HUES48 (cell line): ENCODE data around the gene AMPH.
"Not testable (repeated sequence)": the region's sequence is repeated elsewhere in the genome, so short reads cannot be mapped to it uniquely, and the experiment has no call there.

Experiments used
- H3K27ac ChIP-seq: one replicate; pipeline ENCODE4 v1.7.0; 2013; ENCODE audit warnings: low read depth, low read length, inconsistent platforms
- H3K27me3 ChIP-seq: 2 replicates; pipeline ENCODE4 v1.6.1; 2013; ENCODE audit warnings: mild to moderate bottlenecking, low read length; ENCODE audit not compliant: control insufficient read depth, insufficient read depth
- H3K36me3 ChIP-seq: 2 replicates; pipeline ENCODE4 v1.6.1; 2013; ENCODE audit warnings: low read length; ENCODE audit not compliant: control insufficient read depth, insufficient read depth
- H3K4me1 ChIP-seq: 2 replicates; pipeline ENCODE4 v1.6.1; 2013; ENCODE audit warnings: mild to moderate bottlenecking, low read length; ENCODE audit not compliant: control insufficient read depth, insufficient read depth
- H3K4me3 ChIP-seq: 2 replicates; pipeline ENCODE4 v1.5.1; 2013; ENCODE audit warnings: mild to moderate bottlenecking, low read depth, low read length
- H3K9ac ChIP-seq: 2 replicates; pipeline ENCODE4 v1.6.1; 2013; ENCODE audit warnings: mild to moderate bottlenecking, low read depth, low read length, moderate library complexity
- H3K9me3 ChIP-seq: 2 replicates; pipeline ENCODE4 v1.6.1; 2013; ENCODE audit warnings: low read length; ENCODE audit not compliant: control insufficient read depth, insufficient read depth

The AMPH gene

DNA sequence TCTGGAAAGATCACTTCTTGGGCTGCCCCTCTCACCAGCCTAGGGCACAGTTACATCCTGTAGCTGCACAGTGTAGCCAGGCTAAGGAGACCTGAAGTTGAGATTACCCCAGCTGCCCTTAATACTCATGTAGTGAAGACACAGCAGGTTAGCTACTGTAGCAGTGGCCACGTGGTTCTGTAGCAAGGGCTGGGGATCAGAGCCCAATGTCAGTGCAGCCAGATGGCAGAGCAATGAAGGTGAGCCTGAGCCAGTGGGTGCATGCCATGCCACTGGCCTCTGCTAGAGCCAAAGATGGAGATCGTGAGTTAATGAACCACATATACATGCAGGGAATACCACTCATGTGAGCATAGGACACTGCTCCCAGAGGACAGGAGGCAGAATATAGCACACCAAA is 15.5 kb downstream of the AMPH start:
- no peak overlapping the region for H3K27ac ChIP-seq
- no peak overlapping the region for H3K4me3 ChIP-seq
- H3K9me3 ChIP-seq: no peaks in the 10 kb centered on the region
- H3K9ac ChIP-seq: no peak overlapping the region
- no peaks in the 10 kb centered on the region for H3K27me3 ChIP-seq
- no peaks in the 10 kb centered on the region for H3K4me1 ChIP-seq
- no peaks in the 10 kb centered on the region for H3K36me3 ChIP-seq

DNA sequence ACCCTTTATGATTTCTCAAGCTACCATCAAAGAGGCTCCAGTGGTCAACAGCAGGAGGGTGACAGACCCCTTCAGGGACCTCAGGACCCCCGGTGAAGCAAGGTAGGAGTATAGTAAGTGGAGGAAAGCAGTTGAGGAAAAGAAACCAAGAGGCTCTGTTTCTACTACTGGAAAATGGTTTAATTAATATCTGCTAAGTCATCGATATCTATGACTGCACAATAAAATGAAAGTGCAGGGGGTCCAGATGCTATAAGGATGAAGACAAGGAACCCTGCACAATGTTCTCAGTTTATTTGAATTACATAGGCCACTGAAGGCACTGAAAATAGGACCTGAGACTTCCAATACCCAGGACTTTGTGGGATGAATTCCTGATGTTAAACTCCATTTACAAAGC is 23.7 kb downstream of the AMPH start:
- no peaks in the 10 kb centered on the region for H3K4me1 ChIP-seq
- H3K9ac ChIP-seq: no peak overlapping the region
- no peaks in the 10 kb centered on the region for H3K9me3 ChIP-seq
- no peaks in the 10 kb centered on the region for H3K27me3 ChIP-seq
- no peak overlapping the region for H3K27ac ChIP-seq
- H3K4me3 ChIP-seq: no peak overlapping the region
- H3K36me3 ChIP-seq: no peaks in the 10 kb centered on the region

DNA sequence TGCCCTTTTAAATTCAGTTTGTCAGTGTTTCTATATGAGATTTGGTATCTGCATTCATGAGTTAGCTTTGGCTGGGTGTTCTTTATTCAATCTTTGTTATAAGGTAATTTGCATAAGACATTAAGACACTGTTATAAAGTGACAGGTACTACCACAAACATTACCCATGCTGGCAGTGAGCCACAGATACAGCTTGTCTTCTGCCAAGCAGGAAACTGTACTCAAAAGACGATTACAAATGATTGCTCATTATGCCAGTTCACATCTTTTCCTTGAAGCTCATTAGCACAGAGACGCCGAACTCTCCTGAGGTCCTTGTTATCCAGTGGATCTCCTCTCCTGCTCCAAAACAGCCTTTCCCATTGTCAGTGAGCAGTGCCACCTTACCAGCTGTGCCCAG is 30.4 kb downstream of the AMPH start:
- Histone ChIP-seq H3K9me3 (no peaks in the 10 kb centered on the region), H3K36me3 (no peaks in the 10 kb centered on the region), H3K9ac (no peak overlapping the region), H3K4me1 (no peaks in the 10 kb centered on the region), H3K27me3 (no peaks in the 10 kb centered on the region), H3K4me3 (no peak overlapping the region), H3K27ac (no peak overlapping the region)

DNA sequence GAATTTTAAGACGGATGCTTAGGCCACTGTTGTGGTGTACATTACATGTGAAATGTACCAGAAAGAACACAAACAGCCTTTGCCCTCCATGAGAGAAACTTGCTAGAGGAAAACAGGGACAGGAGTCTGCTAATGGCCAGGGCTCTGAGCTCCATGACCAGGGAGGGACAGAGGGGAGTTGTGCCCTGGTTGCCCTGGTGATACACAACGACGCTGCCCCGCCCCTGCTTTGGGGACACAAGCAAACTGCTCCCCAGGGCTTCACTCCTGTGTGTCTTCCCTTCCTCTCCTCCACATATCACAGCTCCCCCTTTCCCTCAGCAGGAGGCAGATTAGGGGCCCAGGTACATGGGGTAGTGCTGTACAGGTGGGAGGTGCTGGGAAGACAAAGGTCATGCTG is 36.2 kb downstream of the AMPH start:
- no peak overlapping the region for H3K27ac ChIP-seq
- H3K9ac ChIP-seq: no peak overlapping the region
- H3K9me3 ChIP-seq: no peaks in the 10 kb centered on the region
- no peaks in the 10 kb centered on the region for H3K36me3 ChIP-seq
- no peaks in the 10 kb centered on the region for H3K27me3 ChIP-seq
- no peaks in the 10 kb centered on the region for H3K4me1 ChIP-seq
- no peak overlapping the region for H3K4me3 ChIP-seq

DNA sequence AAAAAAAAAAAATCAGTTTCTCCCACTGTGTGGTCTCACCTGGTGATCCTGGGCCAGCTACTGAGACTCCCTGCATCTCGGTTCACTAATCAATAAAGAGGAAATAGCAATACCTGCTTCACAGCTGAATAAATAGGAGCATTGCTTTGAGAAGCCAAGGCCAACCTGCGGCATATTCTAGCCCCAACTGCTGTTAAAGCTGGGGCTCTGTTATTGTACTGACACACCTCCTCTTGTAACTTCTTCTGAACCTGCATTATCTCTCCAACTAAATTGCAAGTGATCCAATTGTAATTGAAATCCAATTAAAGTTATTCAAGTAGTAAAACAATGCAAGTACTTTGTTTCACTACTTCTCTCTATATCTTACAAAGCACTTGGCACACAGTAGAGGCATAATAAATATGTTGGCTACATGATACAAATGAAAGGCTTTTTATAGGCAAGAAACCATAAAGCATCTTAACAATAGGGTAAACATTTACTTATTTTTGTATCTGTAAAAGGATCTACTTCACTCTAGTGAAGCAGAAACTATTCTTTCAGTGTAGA is 38.4 kb downstream of the AMPH start:
- H3K27me3 ChIP-seq: no peaks in the 10 kb centered on the region
- no peak overlapping the region for H3K27ac ChIP-seq
- H3K4me1 ChIP-seq: no peaks in the 10 kb centered on the region
- no peak overlapping the region for H3K9ac ChIP-seq
- no peaks in the 10 kb centered on the region for H3K36me3 ChIP-seq
- H3K9me3 ChIP-seq: no peaks in the 10 kb centered on the region
- no peak overlapping the region for H3K4me3 ChIP-seq

DNA sequence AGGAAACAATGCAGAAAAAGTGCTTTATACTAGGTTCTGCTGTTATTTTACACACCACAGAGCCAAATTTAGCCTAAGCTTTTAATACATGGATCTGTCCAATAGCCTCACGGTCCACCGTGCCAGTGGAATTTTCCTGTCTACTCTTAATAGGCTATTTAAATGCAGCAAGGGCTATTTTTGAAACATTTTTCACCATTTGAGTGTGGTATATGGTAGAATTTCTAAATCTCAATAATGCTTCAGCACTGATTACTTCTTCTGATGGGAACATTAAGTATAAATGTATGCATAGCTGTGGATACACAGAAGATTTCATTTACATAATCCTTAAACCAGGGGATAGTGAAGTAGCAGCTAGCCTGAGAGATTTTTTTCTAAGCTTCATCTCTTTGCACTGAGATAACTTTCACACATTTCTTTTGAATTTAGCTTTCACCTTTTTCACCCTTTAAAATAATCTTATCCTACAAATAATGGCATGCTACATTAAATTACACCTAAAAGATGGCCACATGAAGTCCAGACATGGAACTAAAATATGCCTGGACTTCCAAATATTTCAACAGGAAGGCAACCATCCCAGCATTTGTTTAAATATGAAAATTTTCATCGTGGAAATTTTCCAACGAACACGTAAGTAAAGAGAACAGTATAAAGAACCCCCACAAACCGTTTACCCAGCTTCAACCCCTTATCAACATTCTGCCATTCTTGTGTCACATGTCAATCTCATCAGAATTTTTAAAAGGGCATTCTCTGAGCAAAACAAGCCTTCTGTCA is 45.4 kb downstream of the AMPH start:
- Histone ChIP-seq H3K36me3 (no peaks in the 10 kb centered on the region), H3K4me3 (no peak overlapping the region), H3K4me1 (no peaks in the 10 kb centered on the region), H3K27me3 (no peaks in the 10 kb centered on the region), H3K27ac (no peak overlapping the region), H3K9me3 (no peaks in the 10 kb centered on the region), H3K9ac (no peak overlapping the region)

DNA sequence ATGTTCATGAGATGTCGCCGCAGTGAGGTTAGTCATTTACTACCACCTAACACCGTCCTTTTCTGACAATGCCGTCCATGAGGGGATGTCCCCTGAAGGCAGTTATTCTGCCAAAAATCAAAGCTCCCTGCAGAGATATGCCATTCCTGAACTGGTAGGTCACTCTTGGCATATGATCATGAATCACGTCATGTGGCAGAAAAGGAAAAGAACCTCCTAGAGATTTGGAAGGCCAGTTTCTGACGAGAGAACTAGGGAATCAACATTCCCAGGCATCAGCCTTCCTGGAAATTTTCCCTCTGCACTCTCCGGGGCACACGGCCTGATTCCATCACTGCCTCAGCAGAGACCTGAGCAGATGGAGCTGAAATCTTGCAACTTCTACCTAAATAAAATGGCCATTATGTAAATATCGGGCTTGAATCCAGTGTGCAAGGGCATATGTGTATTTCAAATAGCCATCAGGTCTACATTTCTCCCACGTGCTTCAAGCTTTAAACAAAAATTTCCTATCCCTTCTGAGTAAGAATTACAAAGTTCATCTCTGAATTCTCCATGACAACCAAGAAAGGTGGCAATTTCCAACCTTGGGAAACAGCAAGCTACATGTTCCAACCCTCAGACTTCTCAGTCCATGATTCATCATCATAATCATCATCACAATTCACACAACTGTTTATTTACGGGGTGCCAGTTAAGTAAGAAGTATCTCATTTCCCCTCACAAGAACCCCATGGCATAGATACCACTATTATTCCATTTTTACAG is 46.5 kb downstream of the AMPH start:
- H3K36me3 ChIP-seq: no peaks in the 10 kb centered on the region
- H3K27ac ChIP-seq: no peak overlapping the region
- H3K9ac ChIP-seq: no peak overlapping the region
- no peak overlapping the region for H3K4me3 ChIP-seq
- no peaks in the 10 kb centered on the region for H3K9me3 ChIP-seq
- H3K4me1 ChIP-seq: no peaks in the 10 kb centered on the region; the same call in 1 of the 2 replicates
- no peaks in the 10 kb centered on the region for H3K27me3 ChIP-seq

DNA sequence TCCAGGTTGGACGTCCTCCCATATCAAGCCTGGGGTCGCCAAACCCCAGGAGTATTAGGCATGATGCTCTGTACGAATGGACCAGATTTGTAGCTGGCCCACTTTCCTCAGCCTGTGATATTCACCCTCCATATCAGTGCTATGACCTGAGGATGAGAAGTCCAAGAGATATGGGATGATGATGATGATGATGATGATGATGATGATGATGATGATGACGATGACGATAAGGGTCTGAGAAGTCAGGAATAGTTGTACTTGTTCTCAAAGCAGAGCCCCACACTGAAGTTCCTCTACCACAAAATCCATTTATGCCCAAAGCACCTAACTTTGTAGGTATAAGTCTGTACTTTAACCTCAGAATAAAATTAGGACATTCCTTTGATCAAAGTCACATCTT is 50.7 kb downstream of the AMPH start:
- H3K4me3 ChIP-seq: no peak overlapping the region
- H3K27me3 ChIP-seq: no peaks in the 10 kb centered on the region
- no peaks in the 10 kb centered on the region; the same call in 1 of the 2 replicates for H3K4me1 ChIP-seq
- H3K27ac ChIP-seq: no peak overlapping the region
- H3K36me3 ChIP-seq: no peaks in the 10 kb centered on the region
- no peak overlapping the region for H3K9ac ChIP-seq
- H3K9me3 ChIP-seq: no peaks in the 10 kb centered on the region

DNA sequence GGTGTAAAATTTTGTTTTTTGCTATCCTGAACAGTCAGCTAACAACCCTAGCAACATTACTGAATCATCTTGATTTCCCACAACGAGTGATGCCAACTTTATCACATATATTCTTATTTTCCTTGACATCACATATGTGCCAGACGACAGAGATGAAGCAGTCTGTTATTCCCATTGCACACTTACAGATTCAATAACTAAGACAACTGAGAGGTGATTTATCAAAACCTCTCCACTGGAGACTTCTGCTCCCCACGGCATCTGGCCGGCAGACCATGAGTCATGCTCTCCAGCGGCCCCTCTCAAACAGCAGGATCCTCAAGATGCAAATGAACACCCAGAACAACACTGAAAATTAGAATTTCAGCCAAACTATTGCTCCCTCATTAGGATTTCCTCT is 57.1 kb downstream of the AMPH start:
- Histone ChIP-seq H3K9me3 (no peaks in the 10 kb centered on the region), H3K27ac (no peak overlapping the region), H3K4me3 (no peak overlapping the region), H3K27me3 (no peaks in the 10 kb centered on the region), H3K9ac (no peak overlapping the region), H3K36me3 (no peaks in the 10 kb centered on the region), H3K4me1 (no peaks in the 10 kb centered on the region)

DNA sequence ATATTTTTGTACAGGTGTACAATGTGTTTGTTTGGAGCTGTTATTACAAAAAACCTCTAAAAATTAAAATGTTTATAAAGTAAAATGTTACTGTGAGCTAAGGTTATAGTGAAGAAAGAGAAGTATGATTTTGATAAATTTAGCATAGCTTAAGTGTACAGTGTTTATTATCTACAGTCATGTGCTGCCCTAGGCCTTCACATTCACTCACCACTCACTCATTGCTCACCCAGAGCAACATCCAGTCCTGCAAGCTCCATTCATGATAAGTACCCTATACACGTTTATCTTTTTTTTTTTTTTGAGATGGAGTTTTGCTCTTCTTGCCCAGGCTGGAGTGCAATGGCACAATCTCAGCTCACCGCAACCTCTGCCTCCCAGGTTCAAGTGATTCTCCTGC is 59.6 kb downstream of the AMPH start:
- H3K27me3 ChIP-seq, H3K36me3 ChIP-seq, H3K27ac ChIP-seq, H3K9me3 ChIP-seq, H3K9ac ChIP-seq, H3K4me3 ChIP-seq, H3K4me1 ChIP-seq: not testable (repeated sequence)

DNA sequence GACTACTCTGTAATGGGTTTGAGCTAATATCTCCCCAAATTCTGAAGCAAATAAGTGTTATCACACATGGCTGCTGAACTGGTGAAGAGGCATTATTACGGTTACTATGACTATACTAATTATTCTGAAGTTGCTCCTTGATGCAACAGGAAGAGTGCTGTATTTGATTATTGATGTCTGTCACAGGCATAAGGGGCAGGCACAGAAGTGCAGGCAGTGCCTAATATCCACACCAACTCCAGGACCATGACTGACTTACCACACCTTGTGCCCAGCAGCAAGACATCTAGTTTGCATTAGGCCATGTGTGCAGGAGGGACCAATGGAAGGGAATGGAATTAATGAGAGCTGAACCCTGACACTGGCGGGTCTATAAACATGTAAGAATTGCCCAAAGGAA is 62.7 kb downstream of the AMPH start:
- H3K27me3 ChIP-seq: no peaks in the 10 kb centered on the region
- H3K4me3 ChIP-seq: no peak overlapping the region
- no peaks in the 10 kb centered on the region for H3K36me3 ChIP-seq

More for the DNA sequence above, 62.7 kb downstream of the AMPH start:
- H3K27ac ChIP-seq: no peak overlapping the region
- H3K9ac ChIP-seq: no peak overlapping the region
- H3K4me1 ChIP-seq: no peaks in the 10 kb centered on the region
- no peaks in the 10 kb centered on the region for H3K9me3 ChIP-seq
